PC-3 (cell line): Measurements from ENCODE around the gene PRKAR1A.

ENCODE experiments used
- EZH2 ChIP-seq: fragments of 300-600 bp; sonication (generic); IDR thresholded peaks from one replicate; pipeline ENCODE4 v1.6.1; 2017; ENCODE audit warnings: antibody characterized with exemption, mild to moderate bottlenecking, low read length; ENCODE audit not compliant: unreplicated experiment
- TF ChIP-seq, protein P1 (sequence below): fragments of 300-600 bp; sonication (generic); conservative IDR thresholded peaks from 2 replicates; pipeline ENCODE4 v1.5.1; 2017; ENCODE audit warnings: antibody characterized with exemption, low read depth, mild to moderate bottlenecking, low read length

DNA sequence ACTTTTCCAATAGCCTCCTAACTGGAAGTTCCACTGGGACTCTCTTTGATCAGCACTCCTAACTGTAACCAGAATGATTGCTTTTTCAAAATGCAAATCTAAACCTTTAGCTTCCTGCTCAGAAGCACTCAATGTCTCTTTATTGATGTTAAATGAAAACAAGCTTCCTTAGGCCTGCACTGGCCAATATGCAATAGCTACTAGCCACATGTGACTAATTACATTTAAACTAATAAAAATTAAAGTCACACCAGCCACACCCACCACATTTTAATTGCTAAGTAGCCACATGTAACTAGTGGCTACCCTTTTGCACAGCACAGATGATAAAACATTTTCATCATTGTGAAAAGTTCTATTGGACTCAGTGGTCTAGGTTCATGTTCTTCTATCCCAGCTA is 57.1 kb downstream of the PRKAR1A start:
- TF ChIP-seq, protein P1, sequence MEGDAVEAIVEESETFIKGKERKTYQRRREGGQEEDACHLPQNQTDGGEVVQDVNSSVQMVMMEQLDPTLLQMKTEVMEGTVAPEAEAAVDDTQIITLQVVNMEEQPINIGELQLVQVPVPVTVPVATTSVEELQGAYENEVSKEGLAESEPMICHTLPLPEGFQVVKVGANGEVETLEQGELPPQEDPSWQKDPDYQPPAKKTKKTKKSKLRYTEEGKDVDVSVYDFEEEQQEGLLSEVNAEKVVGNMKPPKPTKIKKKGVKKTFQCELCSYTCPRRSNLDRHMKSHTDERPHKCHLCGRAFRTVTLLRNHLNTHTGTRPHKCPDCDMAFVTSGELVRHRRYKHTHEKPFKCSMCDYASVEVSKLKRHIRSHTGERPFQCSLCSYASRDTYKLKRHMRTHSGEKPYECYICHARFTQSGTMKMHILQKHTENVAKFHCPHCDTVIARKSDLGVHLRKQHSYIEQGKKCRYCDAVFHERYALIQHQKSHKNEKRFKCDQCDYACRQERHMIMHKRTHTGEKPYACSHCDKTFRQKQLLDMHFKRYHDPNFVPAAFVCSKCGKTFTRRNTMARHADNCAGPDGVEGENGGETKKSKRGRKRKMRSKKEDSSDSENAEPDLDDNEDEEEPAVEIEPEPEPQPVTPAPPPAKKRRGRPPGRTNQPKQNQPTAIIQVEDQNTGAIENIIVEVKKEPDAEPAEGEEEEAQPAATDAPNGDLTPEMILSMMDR = no peak
- TF ChIP-seq EZH2 = no peak
